IPS-18a (cell line): ENCODE results near the gene C1orf52.

Source experiments
- H3K27ac ChIP-seq: one replicate; pipeline ENCODE4 v1.5.1; 2013; ENCODE audit warnings: low read length
- H3K27me3 ChIP-seq: one replicate; pipeline ENCODE4 v1.6.1; 2013; ENCODE audit warnings: mild to moderate bottlenecking, low read length; ENCODE audit not compliant: control insufficient read depth, insufficient read depth
- H3K36me3 ChIP-seq: one replicate; pipeline ENCODE4 v1.6.1; 2013; ENCODE audit warnings: low read depth, low read length; ENCODE audit not compliant: control insufficient read depth
- H3K4me1 ChIP-seq: one replicate; pipeline ENCODE4 v1.6.1; 2013; ENCODE audit warnings: low read depth, low read length; ENCODE audit not compliant: control insufficient read depth
- H3K4me3 ChIP-seq: one replicate; pipeline ENCODE4 v1.5.1; 2013; ENCODE audit warnings: low read length
- H3K9ac ChIP-seq: one replicate; pipeline ENCODE4 v1.6.1; 2013; ENCODE audit warnings: mild to moderate bottlenecking, low read length, moderate library complexity
- H3K9me3 ChIP-seq: one replicate; pipeline ENCODE4 v1.6.1; 2013; ENCODE audit warnings: low read depth, low read length; ENCODE audit not compliant: control insufficient read depth

The C1orf52 gene

GRCh38 chr1:85245891-85246290, 13.6 kb downstream of the C1orf52 start:
- no peaks in the 10 kb centered on the region for H3K4me1 ChIP-seq
- no peak overlapping the region for H3K27ac ChIP-seq
- no peak overlapping the region for H3K9ac ChIP-seq
- no peaks in the 10 kb centered on the region for H3K9me3 ChIP-seq
- H3K4me3 ChIP-seq, result no peak overlapping the region
- no peaks in the 10 kb centered on the region for H3K36me3 ChIP-seq
- H3K27me3 ChIP-seq, result no peaks in the 10 kb centered on the region

DNA sequence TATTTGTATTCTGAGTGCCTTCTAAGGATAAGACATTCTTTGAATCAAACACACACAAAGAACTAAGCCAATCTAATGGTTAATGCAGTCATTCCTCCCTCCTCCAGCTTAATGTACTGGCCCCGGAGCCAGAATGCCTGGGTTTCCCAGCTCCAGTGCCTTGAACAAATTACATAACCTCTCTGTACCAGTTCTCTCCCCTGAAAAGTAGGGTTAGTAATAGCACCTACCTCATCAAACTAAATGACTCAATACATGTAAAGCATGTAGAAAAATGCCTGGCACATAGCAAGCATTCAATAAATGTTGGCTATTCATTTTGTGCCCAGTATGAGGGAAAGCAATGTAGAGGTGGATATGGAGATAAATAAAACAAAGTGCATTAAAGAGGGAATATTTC, 14.0 kb downstream of the C1orf52 start:
- H3K4me1 ChIP-seq, result peaks cover 2% of the 10 kb centered on the region
- no peak overlapping the region for H3K9ac ChIP-seq
- no peaks in the 10 kb centered on the region for H3K27me3 ChIP-seq
- no peaks in the 10 kb centered on the region for H3K36me3 ChIP-seq
- H3K9me3 ChIP-seq, result no peaks in the 10 kb centered on the region
- no peak overlapping the region for H3K4me3 ChIP-seq
- no peak overlapping the region for H3K27ac ChIP-seq

GRCh38 chr1:85244271-85245061, 15.0 kb downstream of the C1orf52 start:
- H3K4me1 ChIP-seq, result peaks cover 8% of the 10 kb centered on the region
- H3K4me3 ChIP-seq, result no peak overlapping the region
- H3K9ac ChIP-seq, result no peak overlapping the region
- no peaks in the 10 kb centered on the region for H3K27me3 ChIP-seq
- H3K27ac ChIP-seq, result no peak overlapping the region
- no peaks in the 10 kb centered on the region for H3K36me3 ChIP-seq
- no peaks in the 10 kb centered on the region for H3K9me3 ChIP-seq

- H3K27me3 ChIP-seq, result no peaks in the 10 kb centered on the region
- no peak overlapping the region for H3K9ac ChIP-seq
- H3K4me1 ChIP-seq, result peaks cover 8% of the 10 kb centered on the region
- no peaks in the 10 kb centered on the region for H3K9me3 ChIP-seq
- no peak overlapping the region for H3K4me3 ChIP-seq
- no peaks in the 10 kb centered on the region for H3K36me3 ChIP-seq
- no peak overlapping the region for H3K27ac ChIP-seq
Measured at GRCh38 chr1:85243372-85243771, 16.1 kb downstream of the C1orf52 start.

DNA sequence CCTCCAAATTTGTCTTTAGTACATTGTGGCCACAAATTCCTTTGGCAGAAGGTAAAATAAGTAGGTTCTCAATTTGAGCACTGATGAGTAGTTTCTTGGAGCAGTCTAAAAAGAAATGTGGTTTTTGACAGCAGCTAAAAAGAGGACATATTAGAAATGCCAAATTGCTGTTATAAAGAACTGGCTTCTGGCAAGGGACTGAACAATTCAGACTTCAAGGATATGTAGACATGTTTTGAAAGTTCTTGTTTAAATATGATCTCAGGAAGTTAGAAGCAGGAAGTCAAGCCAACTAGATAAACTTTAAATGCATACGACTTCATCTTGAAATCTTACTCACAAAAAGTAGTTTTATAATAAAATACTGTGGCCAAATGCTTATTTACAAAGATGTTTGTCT, 18.8 kb downstream of the C1orf52 start:
- H3K9ac ChIP-seq, result no peak overlapping the region
- H3K4me3 ChIP-seq, result no peak overlapping the region
- H3K9me3 ChIP-seq, result no peaks in the 10 kb centered on the region
- H3K4me1 ChIP-seq, result peaks cover 8% of the 10 kb centered on the region
- no peaks in the 10 kb centered on the region for H3K27me3 ChIP-seq
- H3K27ac ChIP-seq, result no peak overlapping the region
- H3K36me3 ChIP-seq, result no peaks in the 10 kb centered on the region

- no peaks in the 10 kb centered on the region for H3K36me3 ChIP-seq
- no peaks in the 10 kb centered on the region for H3K27me3 ChIP-seq
- peaks cover 8% of the 10 kb centered on the region for H3K4me1 ChIP-seq
- no peak overlapping the region for H3K27ac ChIP-seq
- no peak overlapping the region for H3K4me3 ChIP-seq
- no peak overlapping the region for H3K9ac ChIP-seq
- H3K9me3 ChIP-seq, result no peaks in the 10 kb centered on the region
Measured at GRCh38 chr1:85240174-85240601, 19.3 kb downstream of the C1orf52 start.

GRCh38 chr1:85237613-85238012, 21.8 kb downstream of the C1orf52 start:
- Histone ChIP-seq H3K27me3 (no peaks in the 10 kb centered on the region), H3K9me3 (no peaks in the 10 kb centered on the region), H3K36me3 (no peaks in the 10 kb centered on the region), H3K4me3 (no peak overlapping the region), H3K9ac (no peak overlapping the region), H3K4me1 (peaks cover 8% of the 10 kb centered on the region), H3K27ac (no peak overlapping the region)

DNA sequence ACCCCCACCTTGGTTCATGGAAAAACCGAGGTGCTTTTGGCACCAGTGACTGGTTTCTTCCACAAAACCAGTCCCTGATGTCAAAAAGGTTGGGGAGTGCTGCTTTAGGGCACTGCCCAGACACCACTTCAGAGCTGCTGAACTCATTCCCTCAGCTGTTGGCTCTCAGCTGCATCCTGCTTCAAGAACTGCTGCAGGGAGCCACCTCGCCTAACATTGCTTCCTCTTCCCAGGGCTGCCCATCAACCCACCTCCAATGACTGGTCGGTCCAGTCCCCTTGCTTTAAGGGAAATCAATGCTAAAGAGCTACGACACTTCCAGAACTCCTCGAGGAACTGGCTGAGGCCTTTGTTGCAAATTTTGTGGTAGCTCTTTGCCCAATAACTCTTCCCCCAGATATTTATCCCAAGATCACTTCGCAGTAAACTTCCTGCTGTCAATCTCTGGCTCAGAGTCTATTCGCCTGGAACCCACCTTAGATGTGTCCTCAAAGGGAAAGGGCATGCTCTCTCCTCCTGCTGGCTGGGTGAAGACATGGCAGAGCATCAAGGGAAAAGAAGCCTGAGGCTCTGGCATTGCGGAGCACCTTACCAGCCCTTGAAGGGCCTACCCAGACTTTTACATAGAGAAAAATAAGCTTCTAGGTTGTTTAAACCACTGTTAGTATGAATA, 29.0 kb downstream of the C1orf52 start:
- Histone ChIP-seq H3K9me3 (no peaks in the 10 kb centered on the region), H3K4me1 (peaks cover 8% of the 10 kb centered on the region), H3K27ac (no peak overlapping the region), H3K9ac (no peak overlapping the region), H3K36me3 (no peaks in the 10 kb centered on the region), H3K4me3 (no peak overlapping the region), H3K27me3 (no peaks in the 10 kb centered on the region)

DNA sequence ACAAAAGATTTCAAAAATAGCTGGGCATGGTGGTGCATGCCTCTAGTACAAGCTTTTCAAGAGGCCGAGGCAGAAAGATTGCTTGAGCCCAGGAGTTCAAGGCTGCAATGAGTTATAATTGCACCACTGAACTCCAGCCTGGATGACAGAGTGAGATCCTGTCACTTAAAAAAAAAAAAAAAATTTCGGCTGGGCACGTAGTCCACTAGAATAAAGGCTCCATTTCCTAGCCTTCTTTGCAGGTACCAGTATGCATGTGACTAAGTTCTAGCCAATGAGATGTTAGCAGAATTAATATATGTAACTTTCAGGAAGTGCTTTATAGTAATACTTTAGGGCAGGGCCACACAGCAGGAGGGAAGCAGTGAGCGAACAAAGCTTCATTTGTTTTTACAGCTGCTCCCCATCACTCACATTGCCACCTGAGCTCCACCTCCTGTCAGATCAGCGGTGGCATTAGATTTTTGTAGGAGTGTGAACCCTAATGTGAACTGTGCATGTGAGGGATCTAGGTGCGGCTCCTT, 29.8 kb downstream of the C1orf52 start:
- no peaks in the 10 kb centered on the region for H3K27me3 ChIP-seq
- H3K9ac ChIP-seq, result no peak overlapping the region
- no peak overlapping the region for H3K27ac ChIP-seq
- H3K9me3 ChIP-seq, result no peaks in the 10 kb centered on the region
- no peaks in the 10 kb centered on the region for H3K36me3 ChIP-seq
- peaks cover 16% of the 10 kb centered on the region for H3K4me1 ChIP-seq
- H3K4me3 ChIP-seq, result no peak overlapping the region

GRCh38 chr1:85228972-85229371, 30.5 kb downstream of the C1orf52 start:
- no peak overlapping the region for H3K4me3 ChIP-seq
- no peak overlapping the region for H3K9ac ChIP-seq
- no peak overlapping the region for H3K27ac ChIP-seq

GRCh38 chr1:85225624-85226380, 33.7 kb downstream of the C1orf52 start:
- Histone ChIP-seq H3K4me3 (peak overlapping the region; percentile 51), H3K27ac (peak overlapping the region; percentile 35), H3K27me3 (no peaks in the 10 kb centered on the region), H3K36me3 (no peaks in the 10 kb centered on the region), H3K9ac (no peak overlapping the region), H3K4me1 (peaks cover 20% of the 10 kb centered on the region), H3K9me3 (no peaks in the 10 kb centered on the region)

More at GRCh38 chr1:85228972-85229371, 30.5 kb downstream of the C1orf52 start:
- Histone ChIP-seq H3K9me3 (no peaks in the 10 kb centered on the region), H3K36me3 (no peaks in the 10 kb centered on the region), H3K27me3 (no peaks in the 10 kb centered on the region), H3K4me1 (peaks cover 20% of the 10 kb centered on the region)
